HG03135 (cell line): ENCODE results near the gene ZFYVE27.

ENCODE experiments used
- ATAC-seq: cut with Tn5 transposase; IDR thresholded peaks from one replicate; pipeline ENCODE4 v1.9.1; 2021; ENCODE audit warnings: mild to moderate bottlenecking, moderate library complexity; ENCODE audit not compliant: unreplicated experiment

The ZFYVE27 gene

GRCh38 chr10:97785731-97786130, 48.8 kb downstream of the ZFYVE27 start:
- ATAC-seq = no peak

- no peak for ATAC-seq
These were observed 51.9 kb downstream of the ZFYVE27 start for GRCh38 chr10:97788552-97789442.

GRCh38 chr10:97789770-97790397, 53.0 kb downstream of the ZFYVE27 start:
- ATAC-seq = no peak

- no peak for ATAC-seq
These were observed 55.1 kb downstream of the ZFYVE27 start for GRCh38 chr10:97791824-97792721.

DNA sequence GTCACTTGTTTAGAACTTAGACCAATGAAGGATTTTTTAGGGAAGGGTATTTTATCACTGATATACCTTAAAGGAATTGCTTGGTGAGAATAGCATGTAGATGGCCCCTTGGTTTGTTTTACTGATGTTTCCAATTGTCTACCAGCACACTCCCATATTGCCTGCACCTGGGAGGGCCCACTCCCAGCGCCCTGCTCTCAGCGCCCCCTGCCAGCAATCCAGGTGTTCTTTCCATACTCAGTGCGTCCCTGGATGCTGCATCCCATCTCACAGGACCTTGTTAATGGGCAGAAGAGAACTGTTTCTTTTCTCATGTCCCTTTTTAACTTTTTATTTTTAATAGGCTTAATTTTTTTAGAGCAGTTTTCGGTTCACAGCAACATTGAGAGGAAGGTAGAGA, 59.0 kb downstream of the ZFYVE27 start:
- ATAC-seq = no peak

- no peak for ATAC-seq
These were observed 59.7 kb downstream of the ZFYVE27 start for GRCh38 chr10:97796651-97797050.

GRCh38 chr10:97798958-97799610, 62.2 kb downstream of the ZFYVE27 start:
- no peak for ATAC-seq

DNA sequence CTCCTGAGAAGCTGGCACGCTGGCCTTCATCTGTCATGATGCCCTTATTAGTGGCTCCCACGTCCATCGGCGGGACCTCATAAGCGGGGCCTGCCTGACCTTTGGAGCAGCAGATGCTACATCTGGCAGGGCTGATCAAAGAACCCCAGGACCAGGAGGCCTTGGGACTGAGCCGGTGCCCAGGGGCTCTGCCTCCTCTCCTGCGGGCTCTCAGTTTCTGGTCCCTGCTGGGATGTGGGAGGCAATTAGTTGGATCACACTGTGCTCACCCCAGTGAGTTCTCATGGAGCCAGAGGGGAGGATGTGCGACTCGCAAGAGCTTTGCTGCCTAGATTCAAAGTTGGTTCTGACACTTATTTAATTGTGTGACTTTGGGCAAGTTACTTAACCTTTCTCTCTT, 63.5 kb downstream of the ZFYVE27 start:
- no peak for ATAC-seq

- ATAC-seq = no peak
These were observed 64.5 kb downstream of the ZFYVE27 start for GRCh38 chr10:97801422-97801821.

DNA sequence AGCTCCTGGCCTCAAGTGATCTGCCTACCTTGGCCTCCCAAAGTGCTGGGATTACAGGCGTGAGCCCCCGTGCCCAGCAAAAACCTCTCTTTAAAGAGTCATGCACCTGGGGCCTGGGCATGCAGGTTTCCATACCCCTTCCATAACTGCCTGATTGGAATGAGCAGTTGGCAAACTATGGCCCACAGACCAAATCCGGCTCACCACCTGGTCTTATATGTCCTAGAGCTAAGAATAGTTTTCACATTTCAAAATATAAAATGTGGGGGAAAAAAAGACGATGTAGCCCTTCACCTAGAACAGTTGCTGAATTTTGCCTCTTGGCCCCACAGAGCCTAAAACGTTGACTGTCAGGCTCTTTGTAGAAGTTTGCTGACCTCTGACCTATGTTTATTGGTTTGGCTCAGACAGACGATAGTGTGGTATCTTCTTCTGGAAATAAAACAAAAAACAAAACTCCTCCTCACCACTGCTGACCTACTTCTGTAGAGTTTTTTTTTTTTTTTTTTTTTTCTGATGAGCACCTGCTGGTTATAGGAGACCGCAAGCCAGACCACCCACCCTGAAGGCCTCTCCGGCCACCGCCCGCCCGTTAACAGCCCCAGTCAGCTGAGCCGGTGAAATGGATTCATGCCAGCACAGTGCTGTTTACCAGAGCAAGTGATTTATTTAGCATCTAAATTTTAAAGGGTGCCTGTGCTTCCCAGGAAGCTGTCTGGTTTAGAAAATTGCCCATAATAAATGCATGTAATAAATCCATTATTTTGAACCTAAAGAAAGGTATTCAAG, 68.4 kb downstream of the ZFYVE27 start:
- ATAC-seq = no peak

DNA sequence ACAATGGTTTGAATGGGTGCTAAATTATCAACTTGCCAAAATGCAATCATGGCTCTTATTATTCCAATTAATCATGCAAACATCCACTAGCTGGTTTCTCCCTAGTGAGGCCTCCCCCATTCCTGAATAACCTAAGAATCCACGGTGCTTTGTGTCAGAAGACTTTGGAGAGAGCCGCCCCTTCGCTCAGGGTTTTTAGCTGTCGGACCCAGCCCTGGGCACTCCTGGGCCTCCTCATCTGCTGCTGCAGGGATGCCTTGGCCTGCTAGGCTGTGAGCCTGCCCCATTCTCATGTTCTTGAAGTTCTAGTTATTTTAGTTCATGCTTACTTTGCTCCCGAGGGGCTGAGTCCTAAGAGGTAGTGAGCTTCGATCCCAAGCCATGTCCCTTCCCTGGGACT, 69.0 kb downstream of the ZFYVE27 start:
- no peak for ATAC-seq

GRCh38 chr10:97810446-97810845, 73.5 kb downstream of the ZFYVE27 start:
- ATAC-seq = no peak
